ENCODE results near the gene LIX1L.
A peak's percentile ranks its signal among the peaks of the same experiment; 100 is the strongest.

Gene LIX1L

GRCh38 chr1:145957443-145958319 lies at the start of gene LIX1L:
LIX1L (minus strand) TSS chr1:145958017; CDS start chr1:145957927, 90 bp downstream.
- DNase-seq = peak; percentile 97

- no peak for DNase-seq
Observed at GRCh38 chr1:146001709-146002108, 43.9 kb upstream of the LIX1L start.

- peak; percentile 59 for DNase-seq
Observed at GRCh38 chr1:145999321-146000024, 41.7 kb upstream of the LIX1L start.

GRCh38 chr1:145997718-145998023 lies 39.9 kb upstream of the LIX1L start:
- DNase-seq = no peak

GRCh38 chr1:145997016-145997717 lies 39.4 kb upstream of the LIX1L start:
- peak; percentile 74 for DNase-seq

- peak; percentile 92 for DNase-seq
Observed at GRCh38 chr1:145996433-145997015, 38.7 kb upstream of the LIX1L start, which contains the start of gene TXNIP. TXNIP (minus strand) TSS chr1:145996579; CDS start chr1:145996266, 313 bp downstream.

GRCh38 chr1:145995964-145996432 lies 38.2 kb upstream of the LIX1L start:
- DNase-seq = peak; percentile 30

GRCh38 chr1:145995148-145995881 lies 37.5 kb upstream of the LIX1L start:
- peak; percentile 29 for DNase-seq

- peak; percentile 57 for DNase-seq
Observed at GRCh38 chr1:145994391-145995120, 36.7 kb upstream of the LIX1L start.

- DNase-seq = no peak
Observed at GRCh38 chr1:145993618-145994390, 36.0 kb upstream of the LIX1L start.

GRCh38 chr1:145992958-145993617 lies 35.3 kb upstream of the LIX1L start:
- no peak for DNase-seq

- no peak for DNase-seq
Observed at GRCh38 chr1:145992502-145992936, 34.7 kb upstream of the LIX1L start.

GRCh38 chr1:145991735-145992412 lies 34.1 kb upstream of the LIX1L start:
- no peak for DNase-seq

- no peak for DNase-seq
Observed at GRCh38 chr1:145990249-145990855, 32.5 kb upstream of the LIX1L start.

- DNase-seq = no peak
Observed at GRCh38 chr1:145988773-145989172, 31.0 kb upstream of the LIX1L start.

GRCh38 chr1:145987926-145988325 lies 30.1 kb upstream of the LIX1L start:
- DNase-seq = no peak

- no peak for DNase-seq
Observed at GRCh38 chr1:145986551-145986950, 28.7 kb upstream of the LIX1L start.

GRCh38 chr1:145985502-145986439 lies 28.0 kb upstream of the LIX1L start:
- DNase-seq = peak; percentile 14
